ES-I3 (cell line): ENCODE data around the gene METTL16.
A peak's percentile ranks its signal among the peaks of the same experiment; 100 is the strongest.

Experiments
- H3K36me3 ChIP-seq: 2 replicates; pipeline ENCODE4 v1.6.1; 2013; ENCODE audit warnings: mild to moderate bottlenecking, low read length, control low read depth, moderate library complexity; ENCODE audit not compliant: insufficient read depth
- H3K4me1 ChIP-seq: 2 replicates; pipeline ENCODE4 v1.6.1; 2013; ENCODE audit warnings: mild to moderate bottlenecking, control low read depth, low read length; ENCODE audit not compliant: insufficient read depth
- H3K9ac ChIP-seq: 2 replicates; pipeline ENCODE4 v1.6.1; 2013; ENCODE audit warnings: low read depth, mild to moderate bottlenecking, low read length, moderate library complexity
- H3K9me3 ChIP-seq: 2 replicates; pipeline ENCODE4 v1.6.1; 2013; ENCODE audit warnings: mild to moderate bottlenecking, low read length, moderate library complexity; ENCODE audit not compliant: control insufficient read depth, insufficient read depth

Gene METTL16

GRCh38 chr17:2405247-2405926, 106.3 kb downstream of the METTL16 start:
- Histone ChIP-seq H3K36me3 (no peaks in the 10 kb centered on the region), H3K9ac (no peak overlapping the region), H3K9me3 (no peaks in the 10 kb centered on the region), H3K4me1 (peaks cover 4% of the 10 kb centered on the region; the same call in 1 of the 2 replicates)

- Histone ChIP-seq H3K4me1 (peaks cover 9% of the 10 kb centered on the region; the same call in 1 of the 2 replicates), H3K9me3 (no peaks in the 10 kb centered on the region), H3K9ac (no peak overlapping the region), H3K36me3 (no peaks in the 10 kb centered on the region)
These were observed 108.6 kb downstream of the METTL16 start for GRCh38 chr17:2403044-2403443.

GRCh38 chr17:2402544-2402943, 109.1 kb downstream of the METTL16 start:
- Histone ChIP-seq H3K9ac (peak overlapping the region; percentile 62), H3K9me3 (no peaks in the 10 kb centered on the region), H3K36me3 (no peaks in the 10 kb centered on the region), H3K4me1 (peaks cover 13% of the 10 kb centered on the region)

GRCh38 chr17:2401426-2402221, 110.1 kb downstream of the METTL16 start:
- peaks cover 19% of the 10 kb centered on the region for H3K4me1 ChIP-seq
- peak overlapping the region; percentile 90 for H3K9ac ChIP-seq
- H3K9me3 ChIP-seq, result no peaks in the 10 kb centered on the region
- H3K36me3 ChIP-seq, result no peaks in the 10 kb centered on the region

GRCh38 chr17:2400877-2401425, 110.7 kb downstream of the METTL16 start, which contains the start of gene MNT:
Gene MNT, minus strand, starts transcription at chr17:2401060. Its CDS starts 348 bp downstream, at chr17:2400712.
- Histone ChIP-seq H3K9ac (peak within 1 kb of the TSS; percentile 90), H3K36me3 (no peaks in the 10 kb centered on the region), H3K4me1 (peaks cover 24% of the 10 kb centered on the region), H3K9me3 (no peaks in the 10 kb centered on the region)

- Histone ChIP-seq H3K9me3 (no peaks in the 10 kb centered on the region), H3K4me1 (peaks cover 25% of the 10 kb centered on the region), H3K9ac (peak overlapping the region; percentile 90), H3K36me3 (no peaks in the 10 kb centered on the region)
These were observed 111.2 kb downstream of the METTL16 start for GRCh38 chr17:2400474-2400866.

- Histone ChIP-seq H3K9ac (peak overlapping the region; percentile 90), H3K4me1 (peaks cover 25% of the 10 kb centered on the region), H3K36me3 (no peaks in the 10 kb centered on the region), H3K9me3 (no peaks in the 10 kb centered on the region)
These were observed 111.9 kb downstream of the METTL16 start for GRCh38 chr17:2399572-2400473.

GRCh38 chr17:2398655-2399571, 112.8 kb downstream of the METTL16 start:
- Histone ChIP-seq H3K4me1 (peaks cover 25% of the 10 kb centered on the region), H3K9me3 (no peaks in the 10 kb centered on the region), H3K36me3 (no peaks in the 10 kb centered on the region), H3K9ac (peak overlapping the region; percentile 90)

- peaks cover 25% of the 10 kb centered on the region for H3K4me1 ChIP-seq
- H3K36me3 ChIP-seq, result no peaks in the 10 kb centered on the region
- H3K9me3 ChIP-seq, result no peaks in the 10 kb centered on the region
- H3K9ac ChIP-seq, result peak overlapping the region; percentile 66
These were observed 113.5 kb downstream of the METTL16 start for GRCh38 chr17:2398182-2398581.

GRCh38 chr17:2397247-2398171, 114.2 kb downstream of the METTL16 start:
- Histone ChIP-seq H3K36me3 (no peaks in the 10 kb centered on the region), H3K9ac (peak overlapping the region; percentile 37), H3K4me1 (peaks cover 22% of the 10 kb centered on the region), H3K9me3 (no peaks in the 10 kb centered on the region)

GRCh38 chr17:2396568-2397246, 115.0 kb downstream of the METTL16 start:
- Histone ChIP-seq H3K9me3 (no peaks in the 10 kb centered on the region), H3K4me1 (peaks cover 21% of the 10 kb centered on the region), H3K36me3 (no peaks in the 10 kb centered on the region), H3K9ac (peak overlapping the region; percentile 37)

- peaks cover 21% of the 10 kb centered on the region for H3K4me1 ChIP-seq
- H3K36me3 ChIP-seq, result no peaks in the 10 kb centered on the region
- H3K9me3 ChIP-seq, result no peaks in the 10 kb centered on the region
- H3K9ac ChIP-seq, result peak overlapping the region; percentile 37; the same call in 1 of the 2 replicates
These were observed 115.5 kb downstream of the METTL16 start for GRCh38 chr17:2396192-2396567.
